Activated gamma-delta T cell (primary cell): ENCODE measurements around the gene PDE6A.
"Not testable (repeated sequence)": the region's sequence is repeated elsewhere in the genome, so short reads cannot be mapped to it uniquely, and the experiment has no call there.

Experiments
- DNase-seq: peaks from one replicate; lab custom pipeline; 2025; lab: John Stamatoyannopoulos, UW

Gene PDE6A

DNA sequence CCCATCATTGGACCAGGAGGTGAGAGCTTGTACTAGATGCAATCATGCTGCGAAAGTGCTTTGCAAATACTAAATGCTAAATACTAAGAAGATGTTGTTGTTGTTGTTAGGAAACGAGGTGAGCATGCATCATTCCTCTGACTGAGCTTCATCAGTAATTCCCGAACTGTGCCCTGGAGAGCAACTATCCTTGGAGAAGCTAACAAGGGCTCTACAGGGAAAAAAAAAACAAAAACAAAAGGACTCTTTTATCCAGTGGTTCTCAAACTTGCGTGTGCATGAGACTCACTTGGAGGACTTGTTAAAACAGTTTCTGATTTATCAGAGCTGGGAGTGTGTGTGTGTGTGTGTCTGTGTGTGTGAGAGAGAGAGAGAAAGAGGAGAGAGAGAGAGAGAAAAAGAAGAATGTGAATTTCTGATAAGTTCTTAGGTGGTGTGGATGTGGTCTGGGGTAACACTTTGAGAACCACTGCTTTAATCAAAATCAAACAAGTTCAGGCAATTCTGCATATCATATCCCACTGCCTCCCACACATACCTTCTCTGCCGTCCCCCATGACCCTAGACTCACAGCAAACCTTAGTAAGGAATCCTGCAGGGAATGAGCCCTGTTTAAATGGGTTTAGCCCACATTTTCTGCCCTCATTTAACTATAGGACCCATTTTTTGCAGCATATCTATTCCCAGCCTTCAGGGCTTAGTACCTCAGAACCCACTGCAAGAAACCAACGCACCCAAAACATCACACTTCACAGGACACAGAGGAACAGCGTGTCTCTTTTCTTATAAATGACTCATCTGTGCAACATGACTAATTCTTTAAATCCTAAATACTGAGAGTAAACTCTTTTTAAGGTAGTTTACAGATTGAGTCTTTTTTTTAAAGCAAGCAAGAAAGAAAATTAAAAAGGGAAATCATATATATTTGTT, 48.9 kb downstream of the PDE6A start:
- no peak for DNase-seq

DNA sequence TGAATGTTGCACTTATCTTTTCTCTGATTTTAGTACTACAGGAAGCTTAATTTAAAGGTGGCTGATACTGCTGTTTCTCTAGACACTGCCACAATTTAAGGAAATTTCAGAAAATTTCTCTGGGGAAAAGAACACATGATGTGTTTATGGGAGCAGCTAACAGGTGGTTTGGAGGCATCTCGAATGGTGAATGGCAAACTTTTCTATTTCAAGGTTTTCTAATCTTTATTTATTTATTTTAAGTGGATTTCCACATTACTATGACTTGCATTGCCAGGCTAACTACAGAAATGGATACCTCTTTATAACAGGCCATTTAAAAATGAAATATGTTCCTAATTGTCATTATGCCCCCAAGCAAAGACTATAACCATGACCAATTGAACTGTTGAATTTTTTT, 50.4 kb downstream of the PDE6A start:
- no peak for DNase-seq

DNA sequence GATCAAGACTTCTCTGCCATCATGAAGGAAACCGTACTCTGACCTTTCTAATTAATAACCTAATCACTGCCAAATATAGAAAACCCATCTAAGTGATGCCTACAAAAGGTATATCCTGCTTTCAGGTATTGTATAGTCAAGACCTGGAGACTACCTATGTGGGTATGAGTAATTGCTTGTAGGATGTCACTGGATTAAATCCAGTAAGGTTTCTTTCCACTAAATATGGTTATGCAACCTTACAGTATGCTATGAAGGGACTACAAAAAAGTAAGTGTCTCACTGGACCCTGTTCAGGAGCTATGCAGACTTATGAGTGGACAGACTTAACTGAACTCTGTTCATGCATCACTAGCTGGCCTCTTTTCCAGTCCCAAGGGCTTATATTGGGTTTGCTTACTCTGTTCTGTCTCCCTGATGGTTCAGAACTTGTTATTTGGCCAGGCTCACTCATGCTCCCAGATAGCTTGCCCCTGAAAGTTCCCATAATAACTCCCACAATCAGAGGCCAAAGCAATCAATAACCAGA, 51.1 kb downstream of the PDE6A start:
- no peak for DNase-seq

DNA sequence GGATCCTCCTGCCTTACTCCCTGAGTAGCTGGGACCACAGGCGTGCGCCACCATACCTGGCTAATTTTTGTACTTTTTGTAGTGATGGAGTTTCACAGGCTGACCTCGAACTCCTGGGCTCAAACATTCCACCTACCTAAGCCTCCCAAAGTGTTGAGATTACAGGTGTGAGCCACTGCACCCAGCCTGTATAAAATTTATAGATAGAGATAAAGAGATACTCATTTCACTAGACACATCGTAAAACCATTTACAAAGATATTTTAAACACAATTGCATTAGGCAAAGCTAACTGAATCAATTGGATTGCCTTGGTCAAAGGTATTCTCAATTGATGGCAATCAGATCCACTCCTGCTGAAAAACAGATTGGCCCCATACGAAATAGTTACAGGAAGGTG, 52.0 kb downstream of the PDE6A start:
- no peak for DNase-seq

DNA sequence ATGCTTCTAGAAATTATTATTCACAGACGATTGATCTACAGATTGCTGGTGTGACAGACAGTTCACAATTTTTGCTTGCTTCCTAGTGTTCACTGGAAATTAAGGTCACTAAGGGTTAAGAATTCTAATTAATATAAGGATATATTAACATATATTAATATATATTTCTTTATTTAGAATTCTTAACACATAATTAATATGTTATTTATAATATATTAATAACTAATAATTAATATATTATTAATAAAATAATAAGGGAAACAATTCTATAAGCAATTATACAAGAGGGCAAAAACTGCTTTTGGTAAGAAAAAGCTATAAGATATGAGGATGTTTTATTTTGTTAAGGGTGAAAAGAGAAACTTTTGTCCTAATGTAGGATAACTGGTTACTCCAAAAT, 56.3 kb downstream of the PDE6A start:
- DNase-seq: no peak

DNA sequence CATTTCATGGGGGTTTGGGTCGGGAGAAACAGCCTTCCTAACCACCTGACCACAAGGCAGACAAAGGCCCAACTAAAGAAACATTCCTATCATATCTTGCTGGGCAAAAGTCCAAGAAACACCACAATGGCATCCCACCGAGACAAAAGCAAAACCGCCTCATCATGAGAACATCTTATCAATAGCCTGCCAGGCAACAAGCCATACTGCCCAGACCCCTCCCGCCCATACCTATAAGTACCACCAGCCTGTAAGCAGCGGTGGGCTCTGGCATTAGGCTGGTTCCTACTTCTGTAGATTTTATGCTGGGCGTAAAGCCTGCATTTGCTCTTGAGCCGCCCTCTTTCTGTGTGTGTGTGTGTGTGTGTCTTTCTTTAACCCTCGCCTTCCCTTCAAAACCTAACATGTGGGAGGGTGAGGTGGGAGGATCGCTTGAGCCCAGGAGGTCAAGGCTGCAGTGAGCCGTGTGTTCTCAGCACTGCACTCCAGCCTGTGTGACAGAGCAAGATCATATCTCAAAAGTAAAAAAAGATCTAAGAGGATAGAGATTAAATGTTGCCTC, 56.9 kb downstream of the PDE6A start:
- no peak for DNase-seq

DNA sequence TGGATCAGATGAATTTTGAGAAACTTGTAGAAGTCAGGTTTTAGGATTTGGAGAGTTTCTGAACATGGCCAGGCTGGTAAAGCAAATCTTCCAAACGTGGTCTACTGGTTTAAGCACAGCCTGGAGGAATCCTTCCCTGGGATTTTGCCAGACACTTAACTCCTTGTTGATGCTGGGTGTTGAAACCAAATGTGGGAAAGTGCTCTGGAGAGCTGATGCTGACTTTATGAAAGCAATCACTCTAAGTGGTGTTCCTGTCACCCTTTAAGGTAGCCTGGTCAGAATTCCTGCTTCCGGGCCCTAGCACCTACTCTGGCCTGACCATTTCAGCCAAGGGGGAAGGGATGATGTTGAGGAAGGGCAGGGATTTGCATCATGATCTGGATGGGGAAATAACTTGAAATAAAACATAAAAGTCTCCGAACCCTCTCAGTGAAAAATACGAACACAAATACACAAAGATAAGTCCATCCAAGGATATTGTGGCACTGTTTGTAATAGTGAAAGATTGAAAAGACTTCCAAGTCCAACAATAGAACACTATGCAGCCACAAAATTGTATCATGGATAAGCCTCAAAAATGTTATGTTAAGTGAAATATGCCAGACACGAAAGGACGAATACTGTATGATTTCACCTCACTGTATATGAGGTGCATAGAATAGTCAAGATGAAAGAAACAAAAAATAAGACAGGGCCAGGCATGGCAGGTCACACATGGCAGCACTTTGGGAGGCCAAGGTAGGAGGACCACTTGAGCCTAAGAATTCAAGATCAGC, 57.7 kb downstream of the PDE6A start:
- DNase-seq: no peak

DNA sequence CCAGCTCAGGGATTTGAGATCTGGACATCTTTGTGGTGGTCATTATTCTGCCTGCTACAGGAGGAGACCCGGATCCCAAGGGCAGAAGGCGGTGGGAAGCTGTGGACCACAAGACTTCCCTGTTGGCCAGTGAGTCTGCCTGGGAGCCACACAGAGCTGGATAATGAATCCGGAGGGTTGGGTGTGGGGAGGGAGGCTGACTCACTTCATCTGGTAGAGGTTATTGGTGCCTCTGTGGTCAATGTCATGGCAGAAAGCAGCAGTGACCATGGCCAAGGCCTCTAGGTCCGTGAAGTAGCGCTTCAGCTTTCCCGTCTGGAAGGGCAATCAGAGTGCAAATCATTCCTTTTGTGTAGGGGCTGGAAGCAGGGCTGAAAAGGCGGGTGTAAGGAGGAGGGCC, 58.5 kb downstream of the PDE6A start:
- no peak for DNase-seq

DNA sequence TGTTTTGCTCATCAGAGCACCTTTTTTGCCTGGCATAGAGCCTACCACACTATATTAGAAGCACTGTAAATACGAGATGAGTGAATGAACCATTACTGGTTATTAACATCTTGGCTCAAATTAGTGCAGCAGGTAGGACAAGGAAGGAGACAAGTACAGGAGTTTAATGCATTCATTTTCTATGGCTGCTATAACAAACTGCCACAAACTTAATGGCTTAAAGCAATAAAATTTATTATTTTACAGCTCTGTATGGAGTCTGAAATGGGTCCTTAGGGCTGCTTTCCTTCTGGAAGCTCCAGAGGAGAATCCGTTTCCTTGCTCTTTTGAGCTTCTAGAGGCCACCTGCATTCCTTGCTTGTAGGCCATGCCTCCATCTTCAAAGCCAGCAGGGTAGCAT, 59.1 kb downstream of the PDE6A start:
- DNase-seq: no peak

DNA sequence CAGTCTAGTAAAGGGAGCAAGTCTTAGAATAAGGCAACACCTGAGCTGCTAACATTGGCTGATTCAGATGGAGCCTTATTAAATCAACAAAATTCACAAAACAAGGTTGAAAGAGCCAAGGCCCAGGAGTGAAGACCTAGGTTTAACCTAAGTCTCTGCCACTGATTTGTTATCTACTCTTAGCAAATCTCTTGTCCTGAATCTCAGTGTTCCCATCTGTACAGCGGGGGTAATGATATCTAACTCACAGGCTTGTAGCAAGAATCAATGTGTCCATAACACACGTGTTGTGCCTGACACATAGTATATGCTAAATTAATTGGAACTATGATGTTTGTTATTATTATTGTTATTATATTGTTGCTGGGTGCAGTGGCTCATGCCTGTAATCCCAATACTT, 61.0 kb downstream of the PDE6A start:
- no peak for DNase-seq

DNA sequence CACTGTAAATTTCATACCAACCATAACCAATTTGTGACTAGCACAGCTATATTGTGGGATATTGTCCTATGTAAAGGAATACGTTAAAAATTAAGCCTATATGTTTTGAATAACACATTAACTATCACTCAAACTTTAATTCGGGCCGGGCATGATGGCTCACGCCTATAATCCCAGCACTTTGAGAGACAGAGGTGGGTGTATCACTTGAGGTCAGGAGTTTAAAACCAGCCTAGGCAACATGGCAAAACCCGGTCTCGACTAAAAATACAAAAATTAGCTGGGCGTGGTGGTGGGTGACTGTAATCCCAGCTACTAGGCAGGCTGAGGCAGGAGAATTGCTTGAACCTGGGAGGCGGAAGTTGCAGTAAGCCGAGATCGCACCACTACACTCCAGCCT, 62.0 kb downstream of the PDE6A start:
- DNase-seq: not testable (repeated sequence)

DNA sequence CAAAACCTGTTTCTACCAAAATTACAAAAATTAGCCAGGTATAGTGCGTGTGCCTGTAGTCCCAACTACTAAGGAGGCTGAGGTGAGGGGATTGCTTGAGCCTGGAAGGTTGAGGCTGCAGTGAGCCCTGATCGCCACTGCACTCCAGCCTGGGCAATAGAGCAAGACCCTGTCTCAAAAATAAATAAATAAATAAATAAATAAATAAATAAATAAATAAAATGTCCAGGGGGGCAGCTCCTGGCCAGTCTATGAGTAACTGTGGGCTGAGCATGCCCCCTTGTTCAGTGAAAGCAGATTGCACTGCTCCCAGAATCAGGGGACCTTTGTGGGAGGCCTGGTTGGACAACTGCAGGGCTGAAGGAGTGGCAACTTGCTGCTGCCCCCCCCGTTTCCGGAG, 62.7 kb downstream of the PDE6A start:
- DNase-seq: no peak

DNA sequence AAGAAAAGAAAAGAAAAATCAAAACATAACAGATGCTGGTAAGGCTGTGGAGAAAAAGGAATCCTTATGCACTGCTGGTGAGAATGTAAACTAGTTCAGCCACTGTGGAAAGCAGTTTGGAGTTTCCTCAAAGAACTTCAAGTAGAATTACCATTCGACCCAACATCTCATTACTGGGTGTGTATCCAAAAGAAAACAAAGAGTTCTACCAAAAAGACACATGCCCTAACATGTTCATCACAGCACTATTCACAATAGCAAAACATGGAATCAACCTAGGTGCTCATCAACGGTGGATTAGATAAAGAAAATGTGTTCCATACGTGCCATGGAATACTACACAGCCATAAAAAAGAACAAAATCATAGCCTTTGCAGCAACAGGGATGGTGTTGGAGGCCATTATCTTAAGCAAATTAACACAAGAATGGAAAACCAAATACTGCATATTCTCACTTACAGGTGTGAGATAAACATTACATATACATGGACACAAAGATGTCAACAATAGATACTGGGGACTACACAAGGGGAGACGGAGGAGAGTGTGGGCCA, 63.4 kb downstream of the PDE6A start:
- DNase-seq: no peak

DNA sequence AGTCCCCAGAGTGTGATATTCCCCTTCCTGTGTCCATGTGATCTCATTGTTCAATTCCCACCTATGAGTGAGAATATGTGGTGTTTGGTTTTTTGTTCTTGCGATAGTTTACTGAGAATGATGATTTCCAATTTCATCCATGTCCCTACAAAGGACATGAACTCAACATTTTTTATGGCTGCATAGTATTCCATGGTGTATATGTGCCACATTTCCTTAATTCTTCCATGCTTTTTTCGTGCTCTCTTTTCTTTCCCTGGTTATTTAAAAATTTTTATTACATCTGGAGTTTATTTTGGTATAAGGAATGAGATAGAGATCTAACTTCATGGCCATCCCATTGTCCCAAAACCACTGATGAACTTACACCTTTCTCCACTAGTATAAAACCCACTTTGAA, 65.0 kb downstream of the PDE6A start:
- not testable (repeated sequence) for DNase-seq

DNA sequence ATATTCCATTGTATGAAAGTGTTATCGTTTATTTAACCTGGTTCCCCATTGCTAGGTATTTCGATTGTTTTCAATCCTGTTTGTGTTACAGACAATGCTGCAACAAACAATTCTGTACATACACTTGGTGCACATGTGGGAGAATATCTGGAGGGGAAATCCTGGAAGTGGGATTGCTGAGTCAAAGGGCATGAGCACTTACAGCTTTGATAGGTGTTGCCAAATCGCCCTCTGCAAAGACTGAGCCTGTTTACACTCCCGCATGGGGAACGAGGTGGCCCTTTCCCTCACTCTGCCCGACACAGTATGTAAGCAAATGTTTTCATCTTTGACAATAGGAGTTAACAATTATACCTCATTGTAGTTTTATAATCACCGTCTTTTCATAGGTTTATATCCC, 66.2 kb downstream of the PDE6A start:
- DNase-seq: no peak

DNA sequence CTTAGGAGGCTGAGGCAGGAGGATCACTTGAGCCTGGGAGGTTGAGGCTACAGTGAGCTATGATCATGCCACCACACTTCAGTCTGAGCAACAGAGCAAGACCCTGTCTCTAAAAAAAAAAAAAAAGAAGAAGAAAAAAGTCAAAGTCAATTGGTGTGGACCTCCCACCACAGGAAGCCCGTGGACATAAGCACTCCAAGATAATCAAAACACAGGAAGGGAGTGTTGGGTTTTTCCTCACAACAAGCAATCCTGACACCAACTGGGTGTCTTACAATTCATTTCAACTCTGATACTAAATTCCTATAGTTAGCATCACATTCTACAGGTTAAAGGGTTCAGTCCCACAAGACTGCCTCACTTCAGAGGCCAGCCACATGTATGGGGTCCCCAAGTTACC, 70.7 kb downstream of the PDE6A start:
- no peak for DNase-seq

DNA sequence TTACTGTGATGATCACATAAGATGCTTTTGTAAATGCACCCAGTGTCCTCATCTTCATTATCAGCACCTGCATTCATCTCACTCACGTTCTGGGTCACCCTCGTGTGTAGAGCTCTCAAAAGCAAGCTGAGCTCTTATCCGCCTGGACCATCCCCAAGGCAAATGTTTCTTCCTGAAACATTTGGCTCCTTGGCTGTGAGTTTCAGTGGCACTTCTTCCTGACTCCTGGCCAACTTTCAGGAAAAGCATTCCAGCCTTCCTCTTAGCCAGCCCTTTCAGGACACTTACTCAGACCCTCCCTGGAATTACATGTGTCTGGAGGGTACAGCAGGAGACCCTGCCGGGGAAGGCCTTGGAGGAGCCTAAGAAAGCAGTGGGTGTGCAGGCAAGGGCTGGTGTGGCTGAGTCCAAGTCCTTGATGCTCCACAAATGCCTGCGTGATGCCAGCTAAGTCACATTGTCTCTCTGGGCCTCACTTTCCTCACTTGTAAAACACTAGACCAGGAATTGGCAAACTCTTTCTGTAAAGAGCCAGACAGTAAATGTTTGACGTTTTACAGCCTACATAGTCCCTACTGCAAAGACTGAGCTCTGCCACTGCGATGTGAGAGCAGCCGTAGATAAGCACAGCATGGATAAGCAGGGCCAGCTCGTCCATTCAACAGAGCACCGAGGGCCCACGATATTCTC, 72.1 kb downstream of the PDE6A start:
- DNase-seq: no peak

DNA sequence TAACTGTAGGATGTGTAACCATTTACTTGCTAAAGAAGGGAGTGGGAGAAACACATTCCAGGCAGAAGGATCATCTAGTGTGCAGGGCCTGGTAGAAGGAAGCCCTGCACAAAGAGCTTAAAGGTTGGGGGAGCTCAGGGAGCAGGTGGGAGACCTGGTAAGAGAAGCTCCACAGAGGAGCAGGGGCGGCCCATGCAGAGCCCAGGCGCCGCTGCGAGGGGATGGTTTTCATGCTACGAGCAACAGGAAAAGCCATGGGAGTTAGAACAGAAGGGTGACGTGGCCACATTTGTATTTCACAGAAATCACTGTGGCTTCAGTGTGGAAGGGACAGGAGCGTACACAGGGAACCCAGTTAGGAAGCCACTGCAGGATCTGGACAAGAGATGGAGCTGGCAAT, 73.1 kb downstream of the PDE6A start:
- DNase-seq: no peak

DNA sequence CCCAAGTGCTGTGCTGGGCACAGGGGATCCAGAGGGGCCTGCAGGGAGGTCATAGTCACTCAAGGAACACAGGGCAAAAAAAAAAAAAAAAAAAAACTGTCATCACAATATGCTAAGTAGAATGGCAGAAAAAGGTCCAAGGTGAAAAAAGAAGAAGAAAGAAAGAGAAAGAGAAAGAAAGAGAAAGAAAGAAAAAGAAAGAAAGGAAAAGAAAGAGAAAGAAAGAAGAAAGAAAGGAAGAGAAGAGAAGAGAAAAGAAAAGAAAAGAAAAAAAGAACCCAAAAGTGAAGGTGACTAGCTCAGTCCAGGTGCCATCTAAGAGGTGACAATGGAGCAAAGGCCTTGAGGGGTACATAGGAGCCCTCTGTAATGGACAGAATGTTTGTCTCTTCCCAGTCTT, 73.9 kb downstream of the PDE6A start:
- no peak for DNase-seq

DNA sequence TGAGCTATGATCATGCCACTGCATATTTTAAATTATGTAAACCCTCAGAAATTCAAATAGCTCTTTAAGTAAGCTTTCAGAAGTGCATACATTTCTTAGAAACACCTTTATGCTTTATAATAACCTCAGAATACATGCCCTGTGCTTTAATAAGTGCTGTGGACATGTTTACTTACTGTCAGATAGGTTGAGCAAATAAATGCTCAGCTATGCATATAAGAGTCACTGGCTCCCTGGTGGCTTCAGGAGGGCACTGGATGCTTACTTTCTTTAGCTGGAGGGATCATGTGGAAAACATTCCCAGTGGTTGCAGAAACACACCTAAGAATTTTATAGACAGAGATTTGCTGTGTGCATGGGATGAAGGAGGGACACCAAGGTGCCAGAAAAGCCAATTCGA, 74.4 kb downstream of the PDE6A start:
- DNase-seq: no peak

DNA sequence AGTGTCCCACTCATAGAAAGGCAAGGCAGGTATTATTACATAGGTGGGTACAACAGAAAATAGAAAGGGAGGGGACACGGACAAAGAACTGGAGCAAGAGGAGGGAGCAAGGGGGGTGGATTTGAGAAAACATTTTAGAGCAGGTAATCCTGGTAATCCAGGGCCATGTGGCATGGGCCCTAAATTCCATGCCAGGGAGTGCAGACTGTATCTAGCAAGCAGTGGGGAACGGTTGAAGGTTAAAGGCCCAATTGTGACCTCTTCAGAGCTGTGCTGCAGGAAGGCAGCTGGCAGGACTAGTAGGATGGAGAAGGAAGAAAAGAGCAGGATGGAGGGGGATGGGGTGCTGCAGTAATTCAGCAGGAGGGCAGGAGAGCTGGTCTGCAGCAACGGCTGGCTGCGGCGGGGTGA, 75.2 kb downstream of the PDE6A start:
- DNase-seq: no peak

DNA sequence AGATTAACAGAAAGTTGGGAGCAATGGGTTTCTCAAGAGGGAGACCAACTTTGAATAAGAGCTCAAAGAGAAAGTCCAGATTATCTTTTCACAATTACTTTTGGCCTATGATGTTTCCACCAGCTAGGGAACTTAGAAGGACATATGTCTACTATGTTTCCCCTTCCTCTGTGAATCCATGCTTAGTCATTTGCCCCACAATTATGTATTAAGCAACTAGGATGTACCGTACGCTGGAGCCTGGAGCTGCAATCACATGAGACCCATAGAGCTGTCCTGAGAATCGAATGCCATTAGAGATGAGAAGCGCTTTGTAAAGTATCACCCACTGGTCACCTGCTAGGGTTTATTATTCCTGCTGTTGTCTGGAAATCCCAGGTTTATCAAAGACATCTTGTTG, 78.8 kb downstream of the PDE6A start:
- no peak for DNase-seq
